Measurements from ENCODE around the gene COA1. TPM values are rescaled to one million over a fixed set of nuclear protein-coding genes. Genes with fewer than 3 reads are reported as not detected.

The COA1 gene
- total RNA-seq, 1 donor from 2014 or later, result 16.3 TPM

GRCh38 chr7:43695365-43695764 is 34.0 kb downstream of the COA1 start:
- Histone ChIP-seq H3K36me3 (no peaks in the 10 kb centered on the region), H3K4me1 (no peaks in the 10 kb centered on the region), H3K27ac (no peak overlapping the region), H3K9me3 (no peaks in the 10 kb centered on the region), H3K4me3 (no peak overlapping the region), H3K27me3 (no peaks in the 10 kb centered on the region)
- intact Hi-C loops (cut with DNase I), result no loop called here
- DNase-seq (ENCODE audit: low spot score in 2 of 2), result no peak
- no peak for TF ChIP-seq CTCF (IDR thresholded peaks at IDR 0.05)

GRCh38 chr7:43694399-43694748 is 34.9 kb downstream of the COA1 start:
- H3K4me3 ChIP-seq, result no peak overlapping the region
- TF ChIP-seq CTCF (IDR thresholded peaks at IDR 0.05), result no peak
- H3K9me3 ChIP-seq, result no peaks in the 10 kb centered on the region
- no peaks in the 10 kb centered on the region for H3K27me3 ChIP-seq
- no peak overlapping the region for H3K27ac ChIP-seq
- H3K4me1 ChIP-seq, result no peaks in the 10 kb centered on the region
- DNase-seq (ENCODE audit: low spot score in 2 of 2), result no peak
- no peaks in the 10 kb centered on the region for H3K36me3 ChIP-seq
- intact Hi-C loops (cut with DNase I), result no loop called here

- Histone ChIP-seq H3K27ac (no peak overlapping the region), H3K4me3 (no peak overlapping the region), H3K4me1 (no peaks in the 10 kb centered on the region), H3K36me3 (no peaks in the 10 kb centered on the region), H3K9me3 (no peaks in the 10 kb centered on the region), H3K27me3 (no peaks in the 10 kb centered on the region)
- no peak for DNase-seq (ENCODE audit: low spot score in 2 of 2)
- no peak for TF ChIP-seq CTCF (IDR thresholded peaks at IDR 0.05)
- intact Hi-C loops (cut with DNase I), result no loop called here
Observed at GRCh38 chr7:43693687-43694398, 35.5 kb downstream of the COA1 start.

- H3K27me3 ChIP-seq, result no peaks in the 10 kb centered on the region
- H3K4me1 ChIP-seq, result no peaks in the 10 kb centered on the region
- H3K9me3 ChIP-seq, result no peaks in the 10 kb centered on the region
- DNase-seq (ENCODE audit: low spot score in 2 of 2), result no peak
- H3K4me3 ChIP-seq, result no peak overlapping the region
- no peaks in the 10 kb centered on the region for H3K36me3 ChIP-seq
- H3K27ac ChIP-seq, result no peak overlapping the region
- no peak for TF ChIP-seq CTCF (IDR thresholded peaks at IDR 0.05)
- intact Hi-C loops (cut with DNase I), result no loop called here
Observed at GRCh38 chr7:43692582-43693373, 36.5 kb downstream of the COA1 start.

- H3K36me3 ChIP-seq, result no peaks in the 10 kb centered on the region
- intact Hi-C loops (cut with DNase I), result no loop called here
- H3K4me1 ChIP-seq, result no peaks in the 10 kb centered on the region
- no peaks in the 10 kb centered on the region for H3K9me3 ChIP-seq
- no peak for DNase-seq (ENCODE audit: low spot score in 2 of 2)
- H3K27ac ChIP-seq, result no peak overlapping the region
- H3K4me3 ChIP-seq, result no peak overlapping the region
- no peaks in the 10 kb centered on the region for H3K27me3 ChIP-seq
- no peak for TF ChIP-seq CTCF (IDR thresholded peaks at IDR 0.05)
Observed at GRCh38 chr7:43691611-43692010, 37.7 kb downstream of the COA1 start.
